NCI-H524 (cell line): ENCODE measurements around the gene ZFPM1.

Experiments
- DNase-seq, 2 experiments: peaks; one replicate each; lab custom pipeline; 2025; lab: John Stamatoyannopoulos, UW

The ZFPM1 gene

DNA sequence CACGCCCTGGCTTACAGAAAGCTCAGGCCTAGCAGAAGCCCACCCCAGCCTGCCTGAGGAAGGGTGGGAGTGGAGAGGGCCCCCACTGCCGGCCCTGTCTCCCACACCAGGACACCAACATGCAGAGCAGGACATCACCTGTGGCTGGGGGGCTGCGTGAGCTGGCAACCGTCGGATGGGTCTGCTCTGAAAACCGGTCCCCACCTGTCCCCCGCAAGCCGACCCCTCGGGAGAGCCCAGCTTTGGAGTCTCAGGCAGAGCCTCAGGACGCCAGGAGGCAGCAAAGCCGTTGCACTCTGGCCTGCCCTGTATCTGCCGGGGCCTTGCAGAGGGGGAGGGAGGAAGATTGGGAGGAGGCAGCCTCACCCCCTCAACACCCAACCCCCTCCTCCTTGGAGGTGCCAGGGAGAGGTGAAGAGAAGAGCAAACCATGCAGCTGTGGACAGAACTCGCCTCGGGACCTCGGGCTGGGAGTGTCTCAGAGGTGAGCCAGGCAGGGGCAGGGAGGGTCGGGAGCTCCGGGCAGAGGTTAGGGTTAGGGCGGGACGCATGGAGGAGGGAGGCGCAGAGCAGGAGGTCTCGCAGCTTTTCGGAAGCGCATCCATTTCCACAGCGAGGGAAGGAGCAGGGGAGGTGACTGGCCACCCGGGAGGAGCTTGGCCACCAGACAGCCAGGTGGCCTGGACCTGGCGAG lies 86.7 kb downstream of the ZFPM1 start:
- no peak for DNase-seq

DNA sequence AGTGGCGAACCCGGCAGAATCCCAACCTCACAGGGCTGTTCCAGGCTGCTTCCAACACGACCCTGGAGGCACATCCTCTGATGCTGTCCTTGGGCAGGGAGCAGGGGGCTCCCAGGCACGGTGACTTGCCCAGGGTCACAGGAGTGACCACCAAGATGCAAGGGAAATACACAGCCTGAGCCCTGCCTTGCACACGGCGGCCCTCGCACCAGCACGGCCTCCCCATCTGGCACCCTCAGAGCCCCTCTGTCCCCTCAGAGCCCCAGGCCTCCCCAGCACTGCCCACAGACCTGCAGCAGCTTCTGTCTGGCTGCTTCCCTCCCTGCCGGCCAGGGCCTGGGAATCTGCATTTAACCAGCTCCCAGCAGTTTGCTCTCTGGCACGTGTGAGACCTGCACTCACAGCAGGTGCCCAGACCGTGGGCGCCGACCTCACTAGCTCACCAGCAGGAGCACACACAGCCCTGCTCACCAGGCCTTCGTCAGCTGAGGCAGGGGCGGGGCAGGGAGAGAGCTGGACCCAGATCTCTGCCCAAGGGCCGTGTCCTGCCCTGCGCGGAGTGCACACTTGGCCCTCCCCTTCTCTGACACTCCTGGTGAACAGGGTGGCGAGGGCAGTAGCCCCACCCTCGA lies 87.4 kb downstream of the ZFPM1 start:
- no peak for DNase-seq

DNA sequence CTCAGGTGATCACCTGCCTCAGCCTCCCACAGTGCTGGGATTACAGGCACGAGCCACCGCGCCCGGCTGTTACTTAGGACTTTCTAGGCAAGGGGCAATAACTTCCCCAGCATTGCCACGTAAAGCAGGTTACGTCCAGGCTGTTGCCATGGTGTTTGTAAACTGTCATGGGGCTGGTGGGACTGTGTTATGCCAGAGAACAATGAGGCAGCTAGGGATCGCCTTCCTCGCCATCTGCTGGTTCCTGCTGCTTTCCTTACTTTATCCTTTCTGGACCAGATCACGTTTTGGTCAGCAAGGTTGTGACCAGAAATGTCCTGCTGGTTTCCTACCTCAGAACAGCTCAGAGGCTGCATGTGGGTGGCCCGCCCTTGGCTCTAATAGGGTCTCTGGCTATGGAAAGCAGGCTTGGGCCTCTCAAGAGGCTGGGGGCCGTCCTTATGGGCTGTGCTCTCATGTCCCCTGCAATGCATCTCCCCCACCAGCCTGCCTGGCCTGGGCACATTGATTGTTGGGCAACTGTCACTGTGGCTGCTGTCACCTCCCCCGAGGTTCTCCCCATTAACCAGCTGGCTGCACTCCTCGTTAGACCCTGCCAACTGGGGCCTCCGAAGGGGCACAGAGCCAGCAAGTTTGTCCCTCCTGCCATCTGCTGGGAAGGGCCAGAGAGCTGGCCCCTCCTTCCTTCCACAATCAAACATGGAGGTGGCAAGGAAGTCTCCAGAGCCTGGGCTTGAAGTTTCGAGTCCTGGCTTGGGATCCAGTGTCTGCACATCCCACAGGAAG lies 88.9 kb downstream of the ZFPM1 start:
- peak; percentile 69 to 86 for DNase-seq

DNA sequence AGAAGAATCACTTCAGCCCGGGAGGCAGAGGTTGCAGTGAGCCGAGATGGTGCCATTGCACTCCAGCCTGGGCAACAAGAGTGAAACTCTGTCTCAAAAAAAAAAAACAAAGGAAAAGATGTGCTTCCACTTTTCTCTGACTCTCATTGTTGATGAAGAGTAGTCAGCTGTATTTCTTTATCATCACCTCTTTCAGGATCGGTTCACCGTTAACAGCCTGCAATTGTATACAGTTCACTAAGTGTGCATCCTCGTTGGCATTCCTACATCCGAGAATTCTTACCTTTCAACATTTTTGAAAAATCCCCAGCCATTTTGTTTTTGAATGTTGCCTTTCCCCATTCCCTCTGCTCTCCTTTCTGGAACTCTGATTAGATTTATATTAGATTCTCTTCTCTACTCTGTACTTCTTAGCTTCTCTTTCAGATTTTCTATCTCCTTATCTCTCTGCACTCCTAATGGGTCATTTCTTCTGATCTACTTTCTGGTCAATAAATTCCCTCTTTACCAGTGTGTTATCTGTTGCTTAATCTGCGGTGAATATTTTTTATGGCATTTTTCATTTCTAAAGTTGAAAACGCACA lies 90.2 kb downstream of the ZFPM1 start:
- no peak for DNase-seq

- no peak for DNase-seq
Measured at GRCh38 chr16:88545781-88546180, 92.7 kb downstream of the ZFPM1 start.

DNA sequence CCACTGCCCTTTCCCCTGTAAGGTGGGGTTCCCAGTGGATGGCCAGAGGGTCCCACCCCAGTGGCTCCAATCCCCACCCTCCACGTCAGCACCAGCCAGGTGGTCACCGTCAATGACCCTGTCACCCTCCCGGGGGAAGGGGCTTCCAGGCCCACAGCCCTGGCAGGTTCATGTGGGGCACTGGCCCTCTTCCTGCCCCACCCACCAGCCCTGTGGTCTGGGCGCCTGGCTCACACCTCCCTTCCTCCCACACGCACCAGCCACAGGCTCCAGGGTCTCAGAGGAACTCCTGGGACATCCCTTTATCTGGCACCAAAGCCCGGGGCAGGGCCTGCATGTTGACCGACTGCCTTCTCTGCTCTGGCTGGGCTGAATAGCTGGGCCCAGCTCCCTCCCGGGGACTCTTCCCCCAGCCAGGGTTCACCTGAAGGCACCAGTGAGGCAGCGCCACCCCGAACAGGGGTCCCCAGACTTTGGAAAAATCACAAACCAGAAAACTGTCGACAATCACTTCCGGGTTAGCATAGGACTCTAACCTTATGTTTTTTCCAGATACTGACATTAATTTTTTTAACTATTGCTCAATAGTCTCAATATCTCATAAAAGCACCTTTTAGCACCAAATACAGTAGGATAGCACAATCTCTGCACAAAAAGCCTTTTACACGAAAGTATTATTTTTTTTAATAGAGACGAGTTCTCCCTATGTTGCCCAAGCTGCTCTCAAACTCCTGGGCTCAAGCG lies 95.2 kb downstream of the ZFPM1 start:
- DNase-seq: no peak

- no peak for DNase-seq
Measured at GRCh38 chr16:88548985-88549384, 95.9 kb downstream of the ZFPM1 start.

DNA sequence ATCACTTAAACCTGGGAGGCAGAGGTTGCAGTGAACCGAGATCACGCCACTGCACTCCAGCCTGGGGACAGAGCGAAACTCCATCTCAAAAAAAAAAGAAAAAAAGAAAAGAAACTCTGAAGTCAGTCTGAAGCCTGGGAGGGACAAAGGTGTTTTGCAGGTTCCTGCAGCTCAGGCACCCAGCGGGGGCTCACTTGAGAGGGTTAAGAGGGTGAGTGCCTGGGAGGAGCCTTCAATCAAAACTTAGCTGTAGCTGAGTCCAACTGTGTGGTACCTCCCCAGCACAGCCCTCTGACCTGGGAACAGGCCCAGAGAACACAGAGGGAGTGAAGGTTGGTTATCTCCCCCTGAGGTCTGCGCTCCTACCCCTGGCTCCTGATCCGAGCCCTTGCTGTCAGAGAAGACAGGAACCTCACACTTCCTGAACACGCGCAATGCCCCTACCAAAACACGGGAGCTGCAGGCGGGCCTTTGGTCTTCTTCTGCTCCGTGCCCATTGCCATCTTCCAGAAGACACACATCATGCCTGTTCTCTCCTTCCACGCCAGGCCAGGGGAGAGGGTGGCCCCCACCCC lies 96.7 kb downstream of the ZFPM1 start:
- no peak for DNase-seq

GRCh38 chr16:88550246-88550661 lies 97.2 kb downstream of the ZFPM1 start:
- DNase-seq: peak in 1 of 2 experiments; percentile 32

- DNase-seq: no peak
Measured at GRCh38 chr16:88552166-88552565, 99.1 kb downstream of the ZFPM1 start.

GRCh38 chr16:88552815-88553214 lies 99.7 kb downstream of the ZFPM1 start:
- DNase-seq: no peak

GRCh38 chr16:88553739-88554138 lies 100.7 kb downstream of the ZFPM1 start:
- DNase-seq: no peak

DNA sequence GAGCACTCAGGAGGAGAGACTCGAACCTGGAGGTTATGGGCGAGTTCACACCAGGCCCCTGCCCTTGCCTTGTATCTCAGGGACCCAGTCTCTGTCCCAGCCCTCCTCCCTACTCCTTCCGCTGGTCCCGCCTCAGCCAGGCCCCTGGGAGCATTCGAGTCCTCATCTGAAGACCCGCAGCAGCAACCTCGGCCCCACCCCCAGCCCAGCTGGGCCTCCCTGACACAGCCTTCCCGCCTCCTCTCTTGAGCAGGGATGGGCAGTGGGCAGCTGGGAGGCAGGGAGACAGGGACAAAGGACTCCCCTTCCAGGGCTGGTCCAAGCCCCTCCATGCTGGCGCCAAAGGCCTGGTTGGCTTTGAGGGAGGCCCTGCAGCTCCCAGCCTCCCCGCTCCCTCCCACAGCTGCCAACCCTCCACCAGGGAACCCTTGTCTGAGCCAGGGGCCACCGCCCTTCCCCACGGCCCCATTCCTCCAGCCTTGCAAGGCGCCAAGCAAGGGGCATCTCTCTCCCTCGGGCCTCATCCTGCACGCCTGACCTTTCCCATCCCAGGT lies 101.7 kb downstream of the ZFPM1 start:
- no peak for DNase-seq

- no peak for DNase-seq
Measured at GRCh38 chr16:88556294-88556988, 103.4 kb downstream of the ZFPM1 start.

GRCh38 chr16:88558457-88559442 lies 105.7 kb downstream of the ZFPM1 start:
- DNase-seq: peak; percentile 72 to 88

GRCh38 chr16:88560714-88561484 lies 107.8 kb downstream of the ZFPM1 start:
- no peak for DNase-seq

- DNase-seq: peak in 1 of 2 experiments; percentile 51
Measured at GRCh38 chr16:88561485-88562359, 108.6 kb downstream of the ZFPM1 start.

DNA sequence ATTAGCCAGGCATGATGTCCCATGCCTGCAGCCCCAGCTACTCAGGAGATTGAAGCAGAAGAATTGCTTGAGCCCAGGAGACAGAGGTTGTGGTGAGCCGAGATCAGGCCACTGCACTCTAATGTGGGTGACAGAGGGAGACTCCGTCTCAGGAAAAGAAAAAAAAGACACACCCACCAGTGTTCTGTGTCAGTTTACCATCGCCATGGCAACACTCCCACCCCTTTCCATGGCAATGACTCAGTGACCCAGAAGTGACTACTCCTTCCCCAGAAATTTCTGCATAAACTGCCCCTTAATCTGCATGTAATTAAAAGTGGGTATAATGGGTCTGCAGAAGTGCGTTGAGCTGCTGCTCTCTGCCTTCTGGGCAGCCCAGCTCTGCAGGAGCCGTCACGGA lies 113.1 kb downstream of the ZFPM1 start:
- no peak for DNase-seq
